Heart right ventricle (tissue), 16 donors: ENCODE results near the gene BYSL. TPM values are rescaled to one million over a fixed set of nuclear protein-coding genes. Genes with fewer than 3 reads are reported as not detected.

Experiments used
- ATAC-seq, 8 donors: fragments of 200-7000 bp; cut with Tn5 transposase; one replicate each; pipeline ENCODE4 v1.9.1; 2020; ENCODE audit warnings: mild to moderate bottlenecking in 8 of 8, moderate library complexity in 8 of 8, moderate number of reproducible peaks in 1 of 8
- DNase-seq, 2 donors: peaks; one replicate each; pipeline ENCODE4 v3.0.0-alpha.2; 2020
- H3K27ac ChIP-seq, 10 donors: fragments of 200-600 bp; sonication (generic) in 2 of 10; one replicate each; pipeline versions ENCODE4 v1.5.0 to v1.8.0; 2020 to 2022; ENCODE audit warnings: mild to moderate bottlenecking in 3 of 10
- H3K27me3 ChIP-seq, 7 donors: fragments of 200-600 bp; one replicate each; pipeline ENCODE4 v1.8.0; 2021 to 2022; ENCODE audit warnings: mild to moderate bottlenecking in 2 of 7
- H3K36me3 ChIP-seq, 9 donors: fragments of 200-600 bp; sonication (generic) in 1 of 9; one replicate each; pipeline versions ENCODE4 v1.5.0 to v1.8.0; 2020 to 2022; ENCODE audit warnings: mild to moderate bottlenecking in 2 of 9
- H3K4me1 ChIP-seq, 9 donors: fragments of 200-600 bp; sonication (generic) in 1 of 9; one replicate each; pipeline versions ENCODE4 v1.5.0 to v1.8.0; 2020 to 2022; ENCODE audit warnings: mild to moderate bottlenecking in 4 of 9
- H3K4me3 ChIP-seq, 10 donors: fragments of 200-600 bp; sonication (generic) in 2 of 10; one replicate each; pipeline versions ENCODE4 v1.5.0 to v1.8.0; 2020 to 2022; ENCODE audit warnings: mild to moderate bottlenecking in 7 of 10, moderate library complexity in 2 of 10
- H3K9me3 ChIP-seq, 11 donors: fragments of 200-600 bp in 10 of 11; sonication (generic) in 2 of 11; one replicate each; pipeline versions ENCODE4 v1.5.0 to v1.8.0; 2013 to 2022; ENCODE audit warnings: mild to moderate bottlenecking in 2 of 11, control low read depth in 1 of 11, moderate library complexity in 1 of 11
- WGBS, 2 donors: extraction: QIAGEN DNeasy Blood & Tissue Kit; methylation state at CpG; one replicate each; pipeline ENCODE4 v1.1.7; 2013; ENCODE audit warnings: inconsistent platforms in 1 of 2; 5-methylcytosine and 5-hydroxymethylcytosine counted together
- intact Hi-C, 10 donors: fragments of 100-400 bp; cut with DNase I; formaldehyde crosslinking; loops; one replicate each; pipeline versions ENCODE4 v1.11.1 to v1.14.2; 2022
- polyA plus RNA-seq, 2 donors: library from polyadenylated mRNA; stranded (reverse); fragments of 200-250 nt; gene quantifications; one replicate each; pipeline ENCODE4 v1.2.3, GENCODE V29; 2013
- total RNA-seq, 10 donors: library from RNA; stranded (reverse); fragmentation: NEBNext Ultra II Directional in 3 of 10; extraction: Animal tissue kit (Norgen Biotek cat#: 25700) in 3 of 10; gene quantifications; one replicate each; pipeline versions ENCODE4 v1.2.1 to v1.2.4, GENCODE V29; 2021 to 2023
- TF ChIP-seq, protein P1 (sequence below), 9 donors: fragments of 200-600 bp; sonication (generic) in 2 of 9; IDR thresholded peaks; one replicate each; pipeline versions ENCODE4 v1.5.0 to v1.8.0; 2021 to 2022; ENCODE audit warnings: antibody characterized with exemption in 9 of 9, mild to moderate bottlenecking in 5 of 9, moderate library complexity in 1 of 9
- donor health status: Arrhythmogenic right ventricular cardiomyopathy.
- donor health status: ischemic (EF 13 %, LVEDD 7.1; RV severe dilation, severe dysfunction).
- donor health status: healthy with polysubstance abuse.
- donor health status: DM: no; HTN: yes; CAD: no.
- donor health status: DM: no; HTN: no; CAD: no.
- donor health status: ischemic (EF 25% LVEDD 6.9; RV normal size, moderate dysfunction).
- donor health status: ischemic (EF 25% LVEDD 5.7; RV mildly dilated, moderate dysfunction).
- donor health status: healthy.
- donor health status: DM: yes; HTN: yes; CAD: no.
- donor health status: Ischemic cardiomyopathy.
- donor health status: ischemic (EF 35%, LVEDD 5.7; RV mildly dilated, moderate dysfunction).
- donor health status: nonischemic (EF 11% LVEDD 7.7; RV severe dilation, severe dysfunction).
- donor health status: DM: yes; HTN: yes; CAD: no.
- donor health status: PGD.
- donor health status: ischemic (EF 29% LVEDD 5.4; RV normal size, mild dysfunction).
- donor health status: nonischemic (EF 23%, LVEDD 6.1; RV moderate dilation, normal function).

Gene BYSL
- total and polyA plus RNA-seq, 12 donors, result 4.3 to 20.0 (median 9.9) TPM

DNA sequence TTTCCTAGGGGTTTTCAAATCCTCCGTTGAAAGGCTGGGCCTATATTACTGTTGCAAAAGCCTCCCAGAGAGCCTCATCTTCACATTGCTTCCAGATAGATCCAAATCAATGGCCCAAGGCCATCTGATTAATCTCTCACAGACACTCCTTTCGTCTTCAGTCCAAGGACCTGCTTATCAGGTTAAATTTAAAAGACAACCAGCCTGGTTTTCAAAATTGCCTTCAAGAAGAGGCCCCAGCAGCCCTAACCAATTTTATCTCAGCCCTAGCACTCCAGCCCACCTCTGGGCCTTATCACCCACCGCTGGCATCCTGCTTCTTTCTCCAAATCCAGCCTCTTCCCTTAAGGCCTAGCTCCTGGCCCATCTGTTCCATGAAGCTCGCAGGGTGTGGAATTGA is 35.8 kb downstream of the BYSL start:
- DNase-seq, result no peak
- no peaks in the 10 kb centered on the region for H3K36me3 ChIP-seq
- intact Hi-C loops, result no loop called here
- 56 to 62% methylated on average over 4 of the region's 4 CpGs for WGBS, 2 donors
- no peak for ATAC-seq
- H3K27ac ChIP-seq, result no peak overlapping the region
- no peaks in the 10 kb centered on the region for H3K27me3 ChIP-seq
- peaks cover 0 to 9% (median 0%) of the 10 kb centered on the region in 9 donors for H3K4me1 ChIP-seq
- TF ChIP-seq, protein P1, sequence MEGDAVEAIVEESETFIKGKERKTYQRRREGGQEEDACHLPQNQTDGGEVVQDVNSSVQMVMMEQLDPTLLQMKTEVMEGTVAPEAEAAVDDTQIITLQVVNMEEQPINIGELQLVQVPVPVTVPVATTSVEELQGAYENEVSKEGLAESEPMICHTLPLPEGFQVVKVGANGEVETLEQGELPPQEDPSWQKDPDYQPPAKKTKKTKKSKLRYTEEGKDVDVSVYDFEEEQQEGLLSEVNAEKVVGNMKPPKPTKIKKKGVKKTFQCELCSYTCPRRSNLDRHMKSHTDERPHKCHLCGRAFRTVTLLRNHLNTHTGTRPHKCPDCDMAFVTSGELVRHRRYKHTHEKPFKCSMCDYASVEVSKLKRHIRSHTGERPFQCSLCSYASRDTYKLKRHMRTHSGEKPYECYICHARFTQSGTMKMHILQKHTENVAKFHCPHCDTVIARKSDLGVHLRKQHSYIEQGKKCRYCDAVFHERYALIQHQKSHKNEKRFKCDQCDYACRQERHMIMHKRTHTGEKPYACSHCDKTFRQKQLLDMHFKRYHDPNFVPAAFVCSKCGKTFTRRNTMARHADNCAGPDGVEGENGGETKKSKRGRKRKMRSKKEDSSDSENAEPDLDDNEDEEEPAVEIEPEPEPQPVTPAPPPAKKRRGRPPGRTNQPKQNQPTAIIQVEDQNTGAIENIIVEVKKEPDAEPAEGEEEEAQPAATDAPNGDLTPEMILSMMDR (IDR thresholded peaks at IDR 0.05), result no peak
- no peaks in the 10 kb centered on the region for H3K9me3 ChIP-seq
- H3K4me3 ChIP-seq, result no peak overlapping the region

DNA sequence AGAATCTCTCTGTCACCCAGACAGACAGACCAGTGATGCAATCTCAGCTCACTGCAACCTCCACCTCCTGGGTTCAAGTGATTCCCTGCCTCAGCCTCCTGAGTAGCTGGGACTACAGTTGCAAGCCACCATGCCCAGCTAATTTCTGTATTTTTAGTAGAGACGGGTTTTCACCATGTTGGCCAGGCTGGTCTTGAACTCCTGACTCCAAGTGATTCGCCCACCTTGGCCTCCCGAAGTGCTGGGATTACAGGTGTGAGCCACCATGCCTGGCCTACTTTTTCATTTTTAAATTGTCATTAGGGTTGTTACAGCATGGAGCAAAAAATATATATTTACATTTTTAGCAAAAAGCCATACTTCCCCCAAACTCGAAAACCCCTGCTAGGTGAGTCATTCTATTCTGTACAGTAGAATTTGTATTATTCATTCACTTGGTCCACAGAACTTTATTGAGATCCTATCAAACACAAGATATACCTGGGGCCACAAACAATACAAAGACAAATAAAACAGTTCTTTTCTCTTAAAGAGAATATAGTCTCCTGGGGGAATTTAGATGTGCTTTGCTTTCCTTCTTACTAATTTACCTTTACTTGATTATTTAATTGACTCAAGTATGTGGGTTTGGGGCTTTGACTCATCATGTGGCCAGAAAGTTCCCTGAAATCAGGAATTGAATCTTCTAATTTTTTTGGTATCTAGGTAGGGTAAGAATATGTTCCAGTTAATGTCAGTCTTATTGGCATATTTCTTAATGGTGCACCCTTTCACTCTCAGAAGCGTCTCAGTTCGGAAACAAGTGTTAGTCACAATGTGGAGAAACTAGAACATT is 36.9 kb downstream of the BYSL start:
- TF ChIP-seq, protein P1 (IDR thresholded peaks at IDR 0.05), result no peak
- Histone ChIP-seq H3K36me3 (no peaks in the 10 kb centered on the region), H3K9me3 (no peaks in the 10 kb centered on the region), H3K4me1 (peaks cover 0 to 9% (median 0%) of the 10 kb centered on the region in 9 donors), H3K27me3 (no peaks in the 10 kb centered on the region), H3K27ac (no peak overlapping the region), H3K4me3 (no peak overlapping the region)
- intact Hi-C loops, result no loop called here
- ATAC-seq, result no peak
- no peak for DNase-seq
- 93 to 94% methylated on average over 6 of the region's 6 CpGs for WGBS, 2 donors

DNA sequence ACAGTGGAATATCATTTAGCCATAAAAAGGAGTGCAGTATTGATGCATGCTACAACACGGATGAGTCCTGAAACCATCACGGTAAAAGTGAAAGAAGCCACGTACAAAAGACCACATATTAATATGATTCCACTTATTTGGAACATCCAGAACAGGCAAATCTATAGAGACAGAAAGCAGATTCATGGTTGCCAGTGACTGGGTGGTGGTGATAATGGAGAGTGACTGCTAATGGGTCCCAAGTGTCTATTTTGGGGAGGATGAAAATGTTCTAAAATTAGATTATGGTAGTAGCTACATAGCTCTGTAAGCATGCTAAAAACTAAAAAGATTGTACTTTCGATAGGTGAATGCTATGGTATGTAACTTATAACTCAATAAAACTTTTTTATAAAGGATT is 38.7 kb downstream of the BYSL start:
- no peak overlapping the region for H3K27ac ChIP-seq
- H3K36me3 ChIP-seq, result no peaks in the 10 kb centered on the region
- no peaks in the 10 kb centered on the region for H3K9me3 ChIP-seq
- peaks cover 0 to 9% (median 0%) of the 10 kb centered on the region in 9 donors for H3K4me1 ChIP-seq
- ATAC-seq (no peak), DNase-seq (no peak)
- H3K4me3 ChIP-seq, result no peak overlapping the region
- WGBS, 2 donors, result 93% methylated on average over 4 of the region's 4 CpGs
- TF ChIP-seq, protein P1 (IDR thresholded peaks at IDR 0.05), result no peak
- intact Hi-C loops, result no loop called here
- H3K27me3 ChIP-seq, result no peaks in the 10 kb centered on the region

DNA sequence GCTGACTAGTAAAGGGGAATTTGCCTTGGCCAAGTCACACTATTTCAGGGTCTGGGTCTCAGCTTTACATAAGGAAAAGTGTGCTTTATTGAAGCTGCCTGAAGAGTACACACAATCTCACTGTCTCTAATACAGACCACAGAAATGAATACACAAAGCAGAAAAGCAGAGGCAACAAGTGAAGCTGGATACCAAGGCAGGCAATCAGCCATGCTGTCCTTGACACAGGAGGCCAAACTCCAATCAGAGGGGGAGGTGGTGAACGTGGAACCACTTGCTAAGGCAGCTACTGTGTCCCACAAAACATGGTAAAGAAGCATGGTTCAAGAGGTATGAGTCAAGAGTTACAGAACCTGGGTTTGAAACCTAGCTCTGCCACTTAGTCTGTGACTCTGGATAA is 42.1 kb downstream of the BYSL start:
- Histone ChIP-seq H3K4me3 (no peak overlapping the region), H3K9me3 (no peaks in the 10 kb centered on the region), H3K27me3 (no peaks in the 10 kb centered on the region), H3K27ac (no peak overlapping the region), H3K4me1 (peaks cover 0 to 27% (median 0%) of the 10 kb centered on the region in 9 donors), H3K36me3 (peaks cover 0 to 6% (median 0%) of the 10 kb centered on the region in 9 donors)
- intact Hi-C loops, result no loop called here
- no peak for ATAC-seq
- DNase-seq, result no peak
- WGBS, 2 donors, result 59 to 64% methylated on average over 1 of the region's 1 CpG
- TF ChIP-seq, protein P1 (IDR thresholded peaks at IDR 0.05), result no peak
